Heart right ventricle (tissue), 16 donors: ENCODE results near the gene CADPS2. TPM values are rescaled to one million over a fixed set of nuclear protein-coding genes. Genes with fewer than 3 reads are reported as not detected.

Experiments
- ATAC-seq, 8 donors: fragments of 200-7000 bp; cut with Tn5 transposase; one replicate each; pipeline ENCODE4 v1.9.1; 2020; ENCODE audit warnings: mild to moderate bottlenecking in 8 of 8, moderate library complexity in 8 of 8, moderate number of reproducible peaks in 1 of 8
- DNase-seq, 2 donors: peaks; one replicate each; pipeline ENCODE4 v3.0.0-alpha.2; 2020
- H3K27ac ChIP-seq, 10 donors: fragments of 200-600 bp; sonication (generic) in 2 of 10; one replicate each; pipeline versions ENCODE4 v1.5.0 to v1.8.0; 2020 to 2022; ENCODE audit warnings: mild to moderate bottlenecking in 3 of 10
- H3K27me3 ChIP-seq, 7 donors: fragments of 200-600 bp; one replicate each; pipeline ENCODE4 v1.8.0; 2021 to 2022; ENCODE audit warnings: mild to moderate bottlenecking in 2 of 7
- H3K36me3 ChIP-seq, 9 donors: fragments of 200-600 bp; sonication (generic) in 1 of 9; one replicate each; pipeline versions ENCODE4 v1.5.0 to v1.8.0; 2020 to 2022; ENCODE audit warnings: mild to moderate bottlenecking in 2 of 9
- H3K4me1 ChIP-seq, 9 donors: fragments of 200-600 bp; sonication (generic) in 1 of 9; one replicate each; pipeline versions ENCODE4 v1.5.0 to v1.8.0; 2020 to 2022; ENCODE audit warnings: mild to moderate bottlenecking in 4 of 9
- H3K4me3 ChIP-seq, 10 donors: fragments of 200-600 bp; sonication (generic) in 2 of 10; one replicate each; pipeline versions ENCODE4 v1.5.0 to v1.8.0; 2020 to 2022; ENCODE audit warnings: mild to moderate bottlenecking in 7 of 10, moderate library complexity in 2 of 10
- H3K9me3 ChIP-seq, 11 donors: fragments of 200-600 bp in 10 of 11; sonication (generic) in 2 of 11; one replicate each; pipeline versions ENCODE4 v1.5.0 to v1.8.0; 2013 to 2022; ENCODE audit warnings: mild to moderate bottlenecking in 2 of 11, control low read depth in 1 of 11, moderate library complexity in 1 of 11
- WGBS, 2 donors: extraction: QIAGEN DNeasy Blood & Tissue Kit; methylation state at CpG; one replicate each; pipeline ENCODE4 v1.1.7; 2013; ENCODE audit warnings: inconsistent platforms in 1 of 2; 5-methylcytosine and 5-hydroxymethylcytosine counted together
- intact Hi-C, 10 donors: fragments of 100-400 bp; cut with DNase I; formaldehyde crosslinking; loops; one replicate each; pipeline versions ENCODE4 v1.11.1 to v1.14.2; 2022
- polyA plus RNA-seq, 2 donors: library from polyadenylated mRNA; stranded (reverse); fragments of 200-250 nt; gene quantifications; one replicate each; pipeline ENCODE4 v1.2.3, GENCODE V29; 2013
- total RNA-seq, 10 donors: library from RNA; stranded (reverse); fragmentation: NEBNext Ultra II Directional in 3 of 10; extraction: Animal tissue kit (Norgen Biotek cat#: 25700) in 3 of 10; gene quantifications; one replicate each; pipeline versions ENCODE4 v1.2.1 to v1.2.4, GENCODE V29; 2021 to 2023
- TF ChIP-seq, protein P1 (sequence below), 9 donors: fragments of 200-600 bp; sonication (generic) in 2 of 9; IDR thresholded peaks; one replicate each; pipeline versions ENCODE4 v1.5.0 to v1.8.0; 2021 to 2022; ENCODE audit warnings: antibody characterized with exemption in 9 of 9, mild to moderate bottlenecking in 5 of 9, moderate library complexity in 1 of 9
- donor health status: Arrhythmogenic right ventricular cardiomyopathy.
- donor health status: ischemic (EF 13 %, LVEDD 7.1; RV severe dilation, severe dysfunction).
- donor health status: healthy with polysubstance abuse.
- donor health status: DM: no; HTN: yes; CAD: no.
- donor health status: DM: no; HTN: no; CAD: no.
- donor health status: ischemic (EF 25% LVEDD 6.9; RV normal size, moderate dysfunction).
- donor health status: ischemic (EF 25% LVEDD 5.7; RV mildly dilated, moderate dysfunction).
- donor health status: healthy.
- donor health status: DM: yes; HTN: yes; CAD: no.
- donor health status: Ischemic cardiomyopathy.
- donor health status: ischemic (EF 35%, LVEDD 5.7; RV mildly dilated, moderate dysfunction).
- donor health status: nonischemic (EF 11% LVEDD 7.7; RV severe dilation, severe dysfunction).
- donor health status: DM: yes; HTN: yes; CAD: no.
- donor health status: PGD.
- donor health status: ischemic (EF 29% LVEDD 5.4; RV normal size, mild dysfunction).
- donor health status: nonischemic (EF 23%, LVEDD 6.1; RV moderate dilation, normal function).

CADPS2 gene
- total and polyA plus RNA-seq, 12 donors = 3.6 to 25.7 (median 6.6) TPM

DNA sequence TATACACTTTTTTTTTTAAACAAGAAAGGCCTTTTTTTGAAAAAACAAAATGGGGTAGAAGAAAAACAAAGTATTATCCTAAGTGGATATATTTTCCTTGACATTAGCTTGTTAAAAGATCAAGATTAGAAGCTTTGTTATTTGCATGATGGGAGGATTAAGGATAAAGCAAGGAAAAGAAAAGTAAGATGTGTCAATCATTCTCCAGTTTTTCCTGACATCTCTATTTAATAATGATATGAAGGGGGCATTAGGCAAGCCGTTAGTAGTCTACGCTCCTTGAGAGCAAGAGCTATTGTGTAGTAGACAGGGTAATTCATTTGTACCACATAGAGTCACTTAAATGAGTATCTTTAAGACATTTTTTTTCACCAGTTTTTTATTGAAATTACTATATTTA is 324.9 kb downstream of the CADPS2 start:
- Histone ChIP-seq H3K27ac (no peak overlapping the region), H3K4me1 (no peaks in the 10 kb centered on the region), H3K36me3 (no peaks in the 10 kb centered on the region), H3K4me3 (no peak overlapping the region), H3K27me3 (no peaks in the 10 kb centered on the region), H3K9me3 (no peaks in the 10 kb centered on the region)
- DNase-seq = no peak
- intact Hi-C loops = no loop called here
- WGBS, 2 donors = 94 to 95% methylated on average over 2 of the region's 2 CpGs
- no peak for ATAC-seq
- TF ChIP-seq, protein P1, sequence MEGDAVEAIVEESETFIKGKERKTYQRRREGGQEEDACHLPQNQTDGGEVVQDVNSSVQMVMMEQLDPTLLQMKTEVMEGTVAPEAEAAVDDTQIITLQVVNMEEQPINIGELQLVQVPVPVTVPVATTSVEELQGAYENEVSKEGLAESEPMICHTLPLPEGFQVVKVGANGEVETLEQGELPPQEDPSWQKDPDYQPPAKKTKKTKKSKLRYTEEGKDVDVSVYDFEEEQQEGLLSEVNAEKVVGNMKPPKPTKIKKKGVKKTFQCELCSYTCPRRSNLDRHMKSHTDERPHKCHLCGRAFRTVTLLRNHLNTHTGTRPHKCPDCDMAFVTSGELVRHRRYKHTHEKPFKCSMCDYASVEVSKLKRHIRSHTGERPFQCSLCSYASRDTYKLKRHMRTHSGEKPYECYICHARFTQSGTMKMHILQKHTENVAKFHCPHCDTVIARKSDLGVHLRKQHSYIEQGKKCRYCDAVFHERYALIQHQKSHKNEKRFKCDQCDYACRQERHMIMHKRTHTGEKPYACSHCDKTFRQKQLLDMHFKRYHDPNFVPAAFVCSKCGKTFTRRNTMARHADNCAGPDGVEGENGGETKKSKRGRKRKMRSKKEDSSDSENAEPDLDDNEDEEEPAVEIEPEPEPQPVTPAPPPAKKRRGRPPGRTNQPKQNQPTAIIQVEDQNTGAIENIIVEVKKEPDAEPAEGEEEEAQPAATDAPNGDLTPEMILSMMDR (IDR thresholded peaks at IDR 0.05) = no peak

DNA sequence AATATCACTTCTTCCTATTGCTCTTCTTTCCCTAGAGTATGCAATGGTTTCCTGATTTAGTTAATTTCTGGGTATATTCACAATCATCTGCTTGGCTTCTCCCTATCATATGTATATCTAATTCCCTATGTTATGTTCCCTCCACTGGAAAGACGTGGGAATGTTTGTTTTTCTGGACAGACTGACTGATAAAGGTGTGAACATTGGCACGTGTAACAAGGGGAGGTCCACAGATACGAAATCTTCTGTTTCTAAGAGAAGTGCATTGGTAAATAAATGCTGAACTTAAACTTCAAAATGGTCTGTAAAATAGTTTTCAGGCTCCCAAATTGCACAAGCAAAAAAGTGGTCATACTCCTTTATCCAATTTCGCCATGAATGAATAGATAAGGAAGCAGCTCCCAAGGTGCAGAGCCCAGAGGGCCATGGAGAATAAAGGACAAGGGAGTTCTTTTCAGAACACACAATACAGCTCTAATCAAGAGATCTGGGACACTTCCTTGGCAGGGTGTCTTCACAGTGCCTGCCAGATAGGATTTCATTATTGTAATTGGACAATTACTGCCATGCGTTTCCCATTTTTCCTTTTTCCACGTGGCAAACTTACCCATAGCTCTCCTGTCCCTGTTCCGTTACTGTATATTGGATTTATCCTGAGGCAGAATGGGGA is 329.3 kb downstream of the CADPS2 start:
- Histone ChIP-seq H3K36me3 (no peaks in the 10 kb centered on the region), H3K9me3 (no peaks in the 10 kb centered on the region), H3K27me3 (no peaks in the 10 kb centered on the region), H3K4me1 (no peaks in the 10 kb centered on the region), H3K27ac (no peak overlapping the region), H3K4me3 (no peak overlapping the region)
- ATAC-seq (no peak), DNase-seq (no peak)
- intact Hi-C loops = no loop called here
- TF ChIP-seq, protein P1 (IDR thresholded peaks at IDR 0.05) = no peak
- 53 to 60% methylated on average over 7 of the region's 7 CpGs for WGBS, 2 donors

- ATAC-seq = no peak
- Histone ChIP-seq H3K27me3 (no peaks in the 10 kb centered on the region), H3K4me1 (no peaks in the 10 kb centered on the region), H3K36me3 (no peaks in the 10 kb centered on the region), H3K9me3 (no peaks in the 10 kb centered on the region), H3K27ac (no peak overlapping the region), H3K4me3 (no peak overlapping the region)
- DNase-seq = no peak
- TF ChIP-seq, protein P1 (IDR thresholded peaks at IDR 0.05) = no peak
- intact Hi-C loops = no loop called here
Observed at GRCh38 chr7:122556219-122556618, 330.0 kb downstream of the CADPS2 start.

- 73 to 75% methylated on average over 1 of the region's 1 CpG for WGBS, 2 donors
- Histone ChIP-seq H3K4me3 (no peak overlapping the region), H3K27me3 (no peaks in the 10 kb centered on the region), H3K27ac (no peak overlapping the region), H3K36me3 (no peaks in the 10 kb centered on the region), H3K4me1 (peaks cover 0 to under 1% (median 0%) of the 10 kb centered on the region in 9 donors), H3K9me3 (no peaks in the 10 kb centered on the region)
- DNase-seq = no peak
- TF ChIP-seq, protein P1 (IDR thresholded peaks at IDR 0.05) = no peak
- intact Hi-C loops = no loop called here
- no peak for ATAC-seq
Observed at GRCh38 chr7:122553761-122554160, 332.5 kb downstream of the CADPS2 start.
